Activated naive CD8-positive, alpha-beta T cell treated with anti-CD3 and anti-CD28 coated beads, Interleukin-2, amount 50 U/mL, for 16 hours (primary cell): ENCODE results near the gene FBXL2.

Source experiments
- DNase-seq: peaks from one replicate; pipeline ENCODE4 v3.0.0-alpha.2; 2020; ENCODE audit warnings: low read depth, low spot score

FBXL2 gene

GRCh38 chr3:33277193-33277882, at the start of gene FBXL2:
Gene FBXL2 (plus strand): TSS chr3:33277442. CDS start chr3:33277513, 71 bp downstream.
- no peak for DNase-seq

- no peak for DNase-seq
Observed at GRCh38 chr3:33229066-33229465, 48.2 kb upstream of the FBXL2 start.

GRCh38 chr3:33229947-33230346, 47.3 kb upstream of the FBXL2 start:
- no peak for DNase-seq

GRCh38 chr3:33231756-33232465, 45.3 kb upstream of the FBXL2 start:
- DNase-seq: no peak

- no peak for DNase-seq
Observed at GRCh38 chr3:33233884-33234283, 43.4 kb upstream of the FBXL2 start.

GRCh38 chr3:33236005-33236404, 41.2 kb upstream of the FBXL2 start:
- no peak for DNase-seq

- DNase-seq: no peak
Observed at GRCh38 chr3:33237439-33237838, 39.8 kb upstream of the FBXL2 start.

- no peak for DNase-seq
Observed at GRCh38 chr3:33238923-33239322, 38.3 kb upstream of the FBXL2 start.

GRCh38 chr3:33240261-33240660, 37.0 kb upstream of the FBXL2 start:
- no peak for DNase-seq

GRCh38 chr3:33246786-33247185, 30.5 kb upstream of the FBXL2 start:
- DNase-seq: no peak

- DNase-seq: no peak
Observed at GRCh38 chr3:33250712-33251111, 26.5 kb upstream of the FBXL2 start.

GRCh38 chr3:33256249-33256648, 21.0 kb upstream of the FBXL2 start:
- DNase-seq: no peak

GRCh38 chr3:33260104-33260503, 17.1 kb upstream of the FBXL2 start:
- no peak for DNase-seq

GRCh38 chr3:33269385-33269784, 7.9 kb upstream of the FBXL2 start:
- no peak for DNase-seq

GRCh38 chr3:33271324-33271723, 5.9 kb upstream of the FBXL2 start:
- no peak for DNase-seq

GRCh38 chr3:33273628-33274027, 3.6 kb upstream of the FBXL2 start:
- no peak for DNase-seq

GRCh38 chr3:33278163-33278562, 921 bp downstream of the FBXL2 start:
- no peak for DNase-seq

- no peak for DNase-seq
Observed at GRCh38 chr3:33287672-33288282, 10.5 kb downstream of the FBXL2 start.

GRCh38 chr3:33299395-33300081, 22.3 kb downstream of the FBXL2 start:
- no peak for DNase-seq

GRCh38 chr3:33312361-33312760, 35.1 kb downstream of the FBXL2 start:
- no peak for DNase-seq

GRCh38 chr3:33313331-33313730, 36.1 kb downstream of the FBXL2 start:
- DNase-seq: no peak

- DNase-seq: no peak
Observed at GRCh38 chr3:33314993-33315392, 37.8 kb downstream of the FBXL2 start.
